ENCODE measurements around the gene GABRD.
A peak's percentile ranks its signal among the peaks of the same experiment; 100 is the strongest.

GABRD gene

GRCh38 chr1:2030076-2030871 lies 11.1 kb downstream of the GABRD start:
- DNase-seq, result no peak
- intact Hi-C loops (cut with DNase I), result no loop called here

DNA sequence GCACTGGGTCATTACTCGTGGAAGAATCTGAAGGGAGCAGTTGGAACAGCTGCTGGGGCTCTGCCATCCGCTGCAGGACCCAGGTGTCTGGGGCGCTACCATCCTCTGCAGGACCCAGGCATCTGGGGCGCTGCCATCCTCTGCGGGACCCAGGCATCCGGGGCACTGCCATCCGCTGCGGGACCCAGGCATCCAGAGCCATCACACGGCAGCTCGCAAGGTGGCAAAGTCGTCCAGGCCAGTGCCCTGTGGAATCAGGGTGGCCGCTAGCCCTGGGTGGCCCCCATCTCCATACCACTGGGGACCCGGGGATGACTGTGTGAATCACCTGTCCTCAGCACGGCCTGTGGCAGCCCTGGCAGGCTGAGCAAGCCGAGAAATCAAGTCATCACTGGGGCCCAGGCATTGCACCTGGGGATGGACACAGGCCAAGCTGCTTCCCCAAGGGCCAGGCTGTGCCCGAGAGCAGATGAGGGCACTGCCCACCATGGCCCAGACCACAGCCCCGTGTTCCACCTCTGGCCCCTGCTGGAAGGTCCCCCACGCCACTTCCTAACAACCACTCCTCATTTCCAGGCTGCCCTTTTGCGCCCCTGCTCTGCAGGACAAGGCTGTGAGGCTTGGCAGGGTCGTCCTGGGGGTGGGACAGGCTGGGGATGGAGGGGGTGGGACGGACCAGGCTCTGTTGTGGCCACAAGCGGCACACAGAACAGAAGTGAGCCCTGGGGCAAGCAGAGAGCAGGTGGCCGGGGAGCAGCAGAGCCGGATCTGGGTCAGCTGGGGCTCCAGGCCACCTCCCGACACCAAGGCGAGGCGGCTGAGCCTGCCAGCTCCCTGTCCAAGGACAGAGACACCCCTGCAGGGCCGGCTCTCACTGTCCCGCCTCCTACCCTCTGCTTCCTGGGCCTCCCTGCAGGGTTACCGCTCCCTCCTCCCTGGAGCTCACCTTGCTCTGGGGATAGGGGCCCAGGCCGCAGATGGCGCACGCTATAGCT lies 12.7 kb downstream of the GABRD start:
- DNase-seq, result no peak
- intact Hi-C loops (cut with DNase I), result no loop called here

DNA sequence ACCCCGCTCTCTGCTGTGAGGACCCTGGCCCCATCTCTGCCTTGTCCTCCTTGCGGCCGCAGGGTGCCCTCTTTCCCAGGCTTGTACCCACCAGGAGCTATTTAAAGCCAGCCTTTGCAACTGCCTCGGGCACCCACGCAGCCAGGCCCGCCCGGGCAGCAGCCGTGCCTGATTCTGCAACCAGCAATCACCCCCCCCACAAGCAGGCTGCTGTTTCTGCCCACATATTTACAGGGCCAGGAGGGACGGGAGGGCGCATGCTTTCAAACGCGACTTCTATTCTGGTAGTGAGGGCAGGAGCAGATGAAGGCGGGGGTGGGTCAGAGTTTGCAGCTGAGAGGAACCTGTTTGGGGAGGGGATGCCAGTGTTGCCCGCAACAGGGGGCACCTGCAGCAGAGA lies 13.6 kb downstream of the GABRD start:
- peak in 11 of 42 donors; percentile 16 to 71 (median 40) for DNase-seq
- intact Hi-C loops (cut with DNase I), result no loop called here

DNA sequence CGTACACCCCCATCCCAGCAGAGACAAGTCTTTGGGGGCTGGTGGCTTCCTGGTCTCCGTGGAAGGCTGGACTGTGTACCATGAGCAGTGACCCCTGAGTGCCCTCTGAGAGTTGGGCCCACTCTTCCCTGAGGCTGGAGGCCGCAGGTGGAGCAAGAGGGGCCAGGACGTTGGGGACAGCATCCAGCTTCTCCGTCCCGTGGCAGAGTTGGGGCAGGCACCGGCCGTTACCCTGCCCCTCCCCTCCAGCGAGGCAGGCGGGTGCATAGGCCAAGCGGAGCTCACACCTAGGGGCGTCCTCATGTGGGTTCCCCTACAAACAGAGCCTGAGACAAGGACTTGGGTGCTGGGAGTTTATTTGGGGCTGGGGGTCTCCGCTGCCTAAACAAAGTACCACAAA lies 14.0 kb downstream of the GABRD start:
- no peak for DNase-seq
- intact Hi-C loops (cut with DNase I), result no loop called here

DNA sequence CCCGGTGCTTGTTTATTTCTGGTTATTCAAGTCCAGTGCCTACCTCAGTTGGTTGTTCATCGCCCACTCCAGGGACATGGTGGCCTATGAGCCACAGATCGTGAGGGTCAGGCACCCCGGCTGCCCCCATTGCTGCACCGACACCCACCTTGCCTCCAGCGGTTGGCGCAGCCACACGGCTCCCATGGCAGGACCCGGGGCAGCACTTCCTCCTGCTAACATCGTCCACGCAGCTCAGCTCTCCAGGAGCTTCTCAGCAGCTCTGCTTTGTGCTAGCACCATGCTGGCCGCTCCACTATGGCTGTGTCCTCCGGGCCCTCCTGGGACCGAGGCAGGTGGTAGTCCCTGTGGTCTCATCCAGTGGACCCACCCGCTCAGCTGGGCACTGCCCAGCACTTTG lies 17.1 kb downstream of the GABRD start:
- intact Hi-C loops (cut with DNase I), result no loop called here

DNA sequence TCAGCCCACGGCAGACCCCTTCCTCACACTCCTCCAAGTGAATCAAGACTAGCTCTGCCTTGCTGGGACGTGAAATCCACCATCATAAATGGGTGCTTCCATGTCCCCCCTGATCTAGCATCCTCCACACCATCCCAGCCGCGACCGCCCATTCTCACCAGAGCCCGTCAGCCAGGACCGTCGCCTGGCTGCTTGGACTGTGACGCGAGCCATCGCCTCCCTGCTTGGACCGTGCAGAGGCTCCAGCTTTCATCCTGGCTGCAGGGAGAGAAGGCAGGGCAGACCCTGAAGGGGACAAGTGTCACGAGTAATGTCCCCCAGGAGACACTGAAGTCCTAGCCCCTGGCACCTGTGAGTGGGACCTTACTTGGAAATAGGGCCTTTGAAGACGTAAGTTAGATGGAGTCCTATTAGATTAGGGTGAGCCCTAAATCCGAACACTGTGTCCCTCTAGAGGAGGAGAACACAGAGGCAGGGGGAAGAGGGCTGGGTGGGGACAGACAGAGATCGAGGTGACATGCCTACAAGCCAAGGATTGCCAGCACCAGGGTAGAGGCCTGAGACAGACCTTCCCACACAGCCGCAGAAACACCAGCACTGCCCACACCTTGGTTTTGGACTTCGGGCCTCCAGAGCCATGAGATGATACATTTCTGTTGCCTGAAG lies 18.3 kb downstream of the GABRD start:
- no peak for DNase-seq
- intact Hi-C loops (cut with DNase I), result no loop called here

More for the DNA sequence above, 17.1 kb downstream of the GABRD start:
- no peak for DNase-seq

DNA sequence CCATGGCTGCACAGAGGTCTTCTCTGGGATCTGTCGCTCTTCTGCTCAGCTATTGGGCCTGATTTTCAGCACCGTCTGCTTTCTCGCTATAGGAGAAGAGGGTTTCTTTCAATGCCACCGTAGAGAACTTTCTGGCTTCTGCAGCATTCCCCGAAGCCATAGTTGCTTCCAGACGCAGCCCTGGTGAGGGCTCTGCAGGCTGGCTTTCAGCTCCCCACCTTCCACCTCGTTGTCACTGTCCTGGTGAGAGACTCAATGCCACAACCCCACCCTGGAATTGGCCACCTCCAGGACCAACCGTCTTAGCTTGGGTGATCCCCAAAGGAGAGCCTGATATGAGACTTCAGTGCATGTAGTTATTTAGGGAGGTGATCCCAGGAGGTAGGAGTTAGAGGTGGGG lies 19.1 kb downstream of the GABRD start:
- DNase-seq, result no peak
- intact Hi-C loops (cut with DNase I), result no loop called here

- intact Hi-C loops (cut with DNase I), result no loop called here
- DNase-seq, result no peak
Measured at GRCh38 chr1:2039251-2039650, 20.1 kb downstream of the GABRD start.

DNA sequence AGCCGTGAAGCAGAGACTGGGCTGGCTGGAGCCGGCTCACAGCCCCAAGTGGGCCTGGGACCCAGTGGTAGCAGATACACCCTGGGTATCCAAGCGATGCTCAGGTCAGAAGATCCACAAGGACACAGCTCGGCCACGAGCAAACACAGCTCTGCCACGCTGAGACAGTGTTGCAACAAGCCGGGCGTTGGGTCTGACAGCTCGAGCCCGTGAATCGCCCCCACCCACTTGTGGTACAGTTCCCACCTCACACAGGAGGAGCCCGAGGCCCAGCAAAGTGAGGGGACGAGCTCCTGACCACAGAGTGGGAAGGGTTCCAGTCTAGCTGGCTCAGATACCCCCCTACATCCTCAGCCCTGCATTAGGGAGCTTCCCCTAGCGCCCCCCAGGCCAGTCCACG lies 22.2 kb downstream of the GABRD start:
- DNase-seq, result no peak
- intact Hi-C loops (cut with DNase I), result no loop called here

- intact Hi-C loops (cut with DNase I), result no loop called here
- no peak for DNase-seq
Measured at GRCh38 chr1:2041887-2042286, 22.7 kb downstream of the GABRD start.

DNA sequence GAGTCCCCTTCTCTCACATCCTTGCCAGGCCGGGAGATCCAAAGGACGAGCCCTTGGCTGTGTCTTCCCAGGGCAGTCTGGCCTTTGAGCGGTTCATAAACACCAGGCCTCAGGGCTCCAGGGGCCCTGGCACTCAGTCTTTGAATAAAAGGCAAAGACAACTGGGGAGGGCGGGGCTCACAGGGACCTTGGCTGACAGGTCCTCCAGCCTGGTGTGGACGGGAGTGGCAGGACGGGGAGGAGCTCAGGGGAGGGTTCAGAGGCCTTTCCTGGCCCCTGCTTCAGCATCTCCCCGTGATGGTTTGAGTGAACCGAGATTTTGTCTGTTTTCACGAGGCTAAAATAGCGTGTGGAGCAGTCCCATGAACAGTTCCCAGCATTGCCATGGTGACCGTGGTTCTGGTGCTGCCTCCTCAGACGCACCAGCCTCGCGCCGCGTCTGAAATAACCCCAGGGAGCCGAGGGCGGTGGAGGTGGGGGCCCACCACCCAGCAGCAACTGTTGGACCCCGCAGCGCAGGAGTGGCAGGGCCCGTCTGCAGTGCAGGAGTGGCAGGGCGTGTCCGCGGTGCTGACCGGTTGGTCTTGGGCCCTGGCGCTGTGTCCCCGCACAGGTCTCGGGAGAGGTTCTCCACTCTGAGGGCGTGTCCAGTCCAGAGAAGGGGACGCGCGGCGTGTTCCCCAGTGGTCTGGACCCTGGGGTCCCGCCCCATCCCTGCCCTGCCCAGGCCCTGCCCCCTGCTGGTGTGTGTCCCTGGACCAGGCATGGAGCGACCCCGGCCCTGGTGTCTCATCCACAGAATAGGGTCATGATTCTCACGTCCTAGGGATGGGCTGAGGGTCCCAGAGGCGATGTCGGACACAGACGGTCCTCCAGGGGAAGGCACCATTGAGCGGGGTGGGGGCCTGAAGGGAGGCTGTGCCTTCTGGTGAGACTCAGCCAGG lies 24.0 kb downstream of the GABRD start:
- intact Hi-C loops (cut with DNase I), result no loop called here
- DNase-seq, result peak in 20 of 42 donors; percentile 36 to 75 (median 46)

DNA sequence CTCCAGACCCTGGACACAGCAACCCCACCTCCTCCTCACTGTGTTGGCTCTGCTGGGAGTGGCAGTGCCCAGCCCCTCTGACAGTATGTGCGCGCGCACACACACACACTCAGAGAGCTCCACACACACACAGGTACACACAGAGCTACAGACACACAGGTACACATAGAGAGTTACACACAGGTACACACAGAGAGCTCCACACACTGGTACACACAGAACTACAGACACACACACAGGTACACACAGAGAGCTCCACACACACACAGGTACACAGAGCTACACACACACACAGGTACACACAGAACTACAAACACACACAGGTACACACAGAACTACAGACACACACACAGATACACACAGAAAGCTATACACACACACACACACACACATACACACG lies 24.7 kb downstream of the GABRD start:
- intact Hi-C loops (cut with DNase I), result no loop called here

GRCh38 chr1:2044510-2045319 lies 25.6 kb downstream of the GABRD start:
- DNase-seq, result peak; percentile 23 to 90 (median 80)
- intact Hi-C loops (cut with DNase I), result loop anchor here (5.0 kb wide), 1 partner anchor 102 kb away; no protein-coding TSS in a partner anchor

More for the DNA sequence above, 24.7 kb downstream of the GABRD start:
- no peak for DNase-seq

DNA sequence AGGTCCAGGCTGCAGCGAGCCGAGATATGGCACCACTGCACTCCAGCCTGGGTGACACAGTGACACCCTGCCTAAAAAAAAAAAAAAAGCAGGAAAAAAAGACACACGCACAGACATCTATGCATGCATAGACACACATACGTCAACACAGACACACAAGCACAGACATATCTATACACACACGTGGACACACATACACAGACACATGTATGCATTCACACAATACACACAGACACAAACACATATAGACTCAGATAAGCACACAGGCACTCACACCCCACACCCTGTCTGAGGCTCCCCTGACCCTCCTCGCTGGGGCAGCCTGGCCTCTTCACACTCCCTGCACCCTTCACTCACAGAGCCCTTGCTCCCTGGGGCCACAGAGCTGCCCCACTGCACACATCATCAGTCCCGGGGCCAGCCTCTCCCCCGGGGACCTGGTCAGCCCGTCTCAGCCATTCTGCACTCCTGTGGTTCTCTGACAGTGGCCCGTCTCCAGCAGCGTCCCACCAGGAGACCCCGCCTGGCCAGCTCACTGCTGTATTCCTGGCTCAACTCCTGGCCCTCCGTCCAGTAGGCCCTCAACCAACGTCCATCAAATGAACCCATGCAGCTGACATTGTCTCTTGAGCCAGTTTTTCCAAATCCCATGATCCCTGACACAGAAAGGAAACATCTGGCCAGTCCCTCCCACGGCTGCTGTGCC lies 26.5 kb downstream of the GABRD start:
- DNase-seq, result no peak
- intact Hi-C loops (cut with DNase I), result loop anchor here (5.0 kb wide), 1 partner anchor 103 kb away; no protein-coding TSS in a partner anchor

- intact Hi-C loops (cut with DNase I), result loop anchor here (5.0 kb wide), 1 partner anchor 104 kb away; no protein-coding TSS in a partner anchor
Measured at GRCh38 chr1:2046174-2046917, 27.2 kb downstream of the GABRD start.

More at GRCh38 chr1:2046174-2046917, 27.2 kb downstream of the GABRD start:
- peak in 36 of 42 donors; percentile 33 to 82 (median 56) for DNase-seq
